ENCODE results near the gene CAVIN3. TPM values are rescaled to one million over a fixed set of nuclear protein-coding genes. Genes with fewer than 3 reads are reported as not detected.
A peak's percentile ranks its signal among the peaks of the same experiment; 100 is the strongest.
"Not testable (repeated sequence)": the region's sequence is repeated elsewhere in the genome, so short reads cannot be mapped to it uniquely, and the experiment has no call there.

CAVIN3 gene
- total RNA-seq, 1 donor from 2014 or later = 2.9 TPM

GRCh38 chr11:6285019-6285418, 35.3 kb downstream of the CAVIN3 start:
- H4K20me1 ChIP-seq (ENCODE audit: low read depth) = no peaks in the 10 kb centered on the region
- no peaks in the 10 kb centered on the region for H3K9me3 ChIP-seq (ENCODE audit: low read depth)
- H3K9ac ChIP-seq = no peak overlapping the region
- no peak overlapping the region for H2AFZ ChIP-seq (replicated peaks)
- H3K4me1 ChIP-seq = peaks cover 13% of the 10 kb centered on the region
- Mint-ChIP-seq H3K27me3 (ENCODE audit: insufficient read depth, low read depth) (peaks cover 4% of the 10 kb centered on the region), H3K9me3 (no peaks in the 10 kb centered on the region), H3K27ac (peak overlapping the region; percentile 34), H3K4me3 (no peak overlapping the region), H3K4me1 (peaks cover 3% of the 10 kb centered on the region), H3K36me3 (no peaks in the 10 kb centered on the region)
- H3F3A ChIP-seq (ENCODE audit: low read depth) = peaks cover 25% of the 10 kb centered on the region
- no peaks in the 10 kb centered on the region for H3K36me3 ChIP-seq
- peaks cover 18% of the 10 kb centered on the region for H3K27me3 ChIP-seq
- H3K79me2 ChIP-seq (ENCODE audit: low read depth) = no peaks in the 10 kb centered on the region
- no peak overlapping the region for H3K4me3 ChIP-seq
- no peak overlapping the region for H3K4me2 ChIP-seq
- no peak for DNase-seq (ENCODE audit: low spot score)
- no peak overlapping the region for H3K27ac ChIP-seq
- TF ChIP-seq EZH2 (IDR thresholded peaks at IDR 0.05) = no peak
- TF ChIP-seq, protein P1, sequence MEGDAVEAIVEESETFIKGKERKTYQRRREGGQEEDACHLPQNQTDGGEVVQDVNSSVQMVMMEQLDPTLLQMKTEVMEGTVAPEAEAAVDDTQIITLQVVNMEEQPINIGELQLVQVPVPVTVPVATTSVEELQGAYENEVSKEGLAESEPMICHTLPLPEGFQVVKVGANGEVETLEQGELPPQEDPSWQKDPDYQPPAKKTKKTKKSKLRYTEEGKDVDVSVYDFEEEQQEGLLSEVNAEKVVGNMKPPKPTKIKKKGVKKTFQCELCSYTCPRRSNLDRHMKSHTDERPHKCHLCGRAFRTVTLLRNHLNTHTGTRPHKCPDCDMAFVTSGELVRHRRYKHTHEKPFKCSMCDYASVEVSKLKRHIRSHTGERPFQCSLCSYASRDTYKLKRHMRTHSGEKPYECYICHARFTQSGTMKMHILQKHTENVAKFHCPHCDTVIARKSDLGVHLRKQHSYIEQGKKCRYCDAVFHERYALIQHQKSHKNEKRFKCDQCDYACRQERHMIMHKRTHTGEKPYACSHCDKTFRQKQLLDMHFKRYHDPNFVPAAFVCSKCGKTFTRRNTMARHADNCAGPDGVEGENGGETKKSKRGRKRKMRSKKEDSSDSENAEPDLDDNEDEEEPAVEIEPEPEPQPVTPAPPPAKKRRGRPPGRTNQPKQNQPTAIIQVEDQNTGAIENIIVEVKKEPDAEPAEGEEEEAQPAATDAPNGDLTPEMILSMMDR (IDR thresholded peaks at IDR 0.05) = no peak
- no peak for TF ChIP-seq EZH2phosphoT487 (IDR thresholded peaks at IDR 0.05)

DNA sequence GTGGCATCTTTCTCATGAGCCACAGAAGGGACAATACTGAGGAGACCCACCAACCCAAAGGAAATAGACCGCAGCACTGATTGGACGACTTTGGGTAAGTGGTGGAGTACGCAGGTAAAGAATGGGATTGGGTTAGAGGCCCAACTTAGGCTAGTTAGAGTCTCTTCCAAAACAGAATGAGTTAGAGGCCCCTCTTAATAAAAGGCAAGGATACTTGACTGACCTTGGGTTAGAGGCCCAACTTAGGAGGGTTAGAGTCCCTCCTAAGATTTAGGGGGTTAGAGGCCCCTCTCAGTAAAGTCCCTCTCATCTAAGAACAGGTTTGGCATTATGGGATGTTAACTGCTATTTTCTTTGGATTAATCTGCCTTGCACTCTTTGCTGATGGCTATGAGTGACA, 36.1 kb downstream of the CAVIN3 start:
- Histone ChIP-seq H3K9me3 (ENCODE audit: low read depth) (no peaks in the 10 kb centered on the region), H2AFZ (replicated peaks) (no peak overlapping the region), H3K9ac (no peak overlapping the region), H3K36me3 (no peaks in the 10 kb centered on the region), H3K4me2 (no peak overlapping the region), H4K20me1 (ENCODE audit: low read depth) (no peaks in the 10 kb centered on the region), H3F3A (ENCODE audit: low read depth) (peaks cover 25% of the 10 kb centered on the region), H3K4me3 (no peak overlapping the region), H3K27ac (no peak overlapping the region), H3K27me3 (peaks cover 18% of the 10 kb centered on the region), H3K4me1 (peaks cover 13% of the 10 kb centered on the region), H3K79me2 (ENCODE audit: low read depth) (no peaks in the 10 kb centered on the region)
- Mint-ChIP-seq H3K36me3 (no peaks in the 10 kb centered on the region), H3K27ac (no peak overlapping the region), H3K4me3 (no peak overlapping the region), H3K27me3 (ENCODE audit: insufficient read depth, low read depth) (peaks cover 2% of the 10 kb centered on the region), H3K4me1 (peaks cover 3% of the 10 kb centered on the region), H3K9me3 (no peaks in the 10 kb centered on the region)
- no peak for DNase-seq (ENCODE audit: low spot score)
- TF ChIP-seq EZH2 (IDR thresholded peaks at IDR 0.05) = no peak
- TF ChIP-seq, protein P1 (IDR thresholded peaks at IDR 0.05) = no peak
- no peak for TF ChIP-seq EZH2phosphoT487 (IDR thresholded peaks at IDR 0.05)

DNA sequence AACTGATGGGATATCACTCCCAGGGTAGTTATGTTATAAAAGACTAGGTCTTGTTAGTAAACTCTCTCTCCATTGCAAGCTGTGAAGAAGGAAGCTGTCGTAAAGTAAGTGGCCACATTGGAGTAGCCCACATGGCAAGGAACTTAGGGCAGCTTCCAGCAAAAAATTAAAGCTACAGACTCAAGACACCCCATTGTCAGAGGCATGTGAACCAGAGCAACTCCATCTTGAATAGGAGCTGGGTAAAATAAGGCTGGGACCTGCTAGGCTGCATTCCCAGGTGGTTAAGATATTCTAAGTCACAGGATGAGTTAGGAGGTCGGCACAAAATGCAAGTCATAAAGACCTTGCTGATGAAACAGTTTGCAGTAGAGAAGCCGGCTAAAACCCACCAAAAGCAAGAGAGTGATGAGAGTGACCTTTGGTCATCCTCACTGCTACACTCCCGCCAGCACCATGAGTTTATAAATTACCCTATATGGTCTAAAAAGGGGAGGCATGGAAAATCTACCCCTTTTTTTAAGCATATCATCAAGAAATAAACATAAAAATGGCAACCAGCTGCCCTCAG, 36.8 kb downstream of the CAVIN3 start:
- H3K4me1 Mint-ChIP-seq = peaks cover 3% of the 10 kb centered on the region
- H4K20me1 ChIP-seq (ENCODE audit: low read depth) = no peaks in the 10 kb centered on the region
- H3K27me3 ChIP-seq = peaks cover 18% of the 10 kb centered on the region
- no peak overlapping the region for H3K9ac ChIP-seq
- H3K4me3 Mint-ChIP-seq = no peak overlapping the region
- peaks cover 3% of the 10 kb centered on the region for H3K27me3 Mint-ChIP-seq (ENCODE audit: insufficient read depth, low read depth)
- H2AFZ ChIP-seq (replicated peaks) = no peak overlapping the region
- H3K27ac ChIP-seq = no peak overlapping the region
- no peaks in the 10 kb centered on the region for H3K9me3 Mint-ChIP-seq
- H3K4me1 ChIP-seq = peaks cover 13% of the 10 kb centered on the region
- H3F3A ChIP-seq (ENCODE audit: low read depth) = peaks cover 25% of the 10 kb centered on the region
- no peak overlapping the region for H3K4me2 ChIP-seq
- H3K27ac Mint-ChIP-seq = no peak overlapping the region
- H3K36me3 Mint-ChIP-seq = no peaks in the 10 kb centered on the region
- TF ChIP-seq, protein P1 (IDR thresholded peaks at IDR 0.05) = no peak
- TF ChIP-seq EZH2 (IDR thresholded peaks at IDR 0.05) = no peak
- TF ChIP-seq EZH2phosphoT487 (IDR thresholded peaks at IDR 0.05) = no peak
- DNase-seq (ENCODE audit: low spot score) = no peak
- no peaks in the 10 kb centered on the region for H3K9me3 ChIP-seq (ENCODE audit: low read depth)
- H3K4me3 ChIP-seq = no peak overlapping the region
- no peaks in the 10 kb centered on the region for H3K36me3 ChIP-seq
- no peaks in the 10 kb centered on the region for H3K79me2 ChIP-seq (ENCODE audit: low read depth)

DNA sequence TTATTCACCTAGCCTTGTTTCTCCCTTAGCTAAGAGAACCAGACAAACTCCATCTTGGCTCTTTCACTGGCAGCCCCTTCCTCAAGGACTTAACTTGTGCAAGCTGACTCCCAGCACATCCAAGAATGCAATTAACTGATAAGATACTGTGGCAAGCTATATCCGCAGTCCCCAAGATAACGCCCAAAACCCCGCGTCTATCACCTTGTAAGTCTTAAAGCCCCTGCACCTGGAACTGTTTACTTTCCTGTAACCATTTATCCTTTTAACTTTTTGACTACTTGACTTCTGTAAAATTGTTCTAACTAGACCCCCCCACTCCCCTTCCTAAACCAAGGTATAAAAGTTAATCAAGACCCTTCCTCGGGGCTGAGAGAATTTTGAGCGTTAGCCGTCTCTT, 39.5 kb downstream of the CAVIN3 start:
- not testable (repeated sequence) for H3K9ac ChIP-seq; H3K27me3 ChIP-seq; H3K4me1 Mint-ChIP-seq; H3K36me3 Mint-ChIP-seq; H3K27me3 Mint-ChIP-seq (ENCODE audit: insufficient read depth, low read depth); DNase-seq (ENCODE audit: low spot score); H4K20me1 ChIP-seq (ENCODE audit: low read depth); H3K4me3 Mint-ChIP-seq; H3K4me2 ChIP-seq; H3K27ac Mint-ChIP-seq; H3K79me2 ChIP-seq (ENCODE audit: low read depth); H3K9me3 ChIP-seq (ENCODE audit: low read depth); H3K4me3 ChIP-seq; H3K36me3 ChIP-seq
- Histone ChIP-seq H3K4me1 (peaks cover 13% of the 10 kb centered on the region), H3K27ac (peak overlapping the region; percentile 77), H3F3A (ENCODE audit: low read depth) (peaks cover 25% of the 10 kb centered on the region), H2AFZ (replicated peaks) (peak overlapping the region; percentile 97)
- peaks cover 12% of the 10 kb centered on the region for H3K9me3 Mint-ChIP-seq

Data from neural progenitor cell (in vitro differentiated cells).